ENCODE data around the gene WNT10A.

Gene WNT10A

DNA sequence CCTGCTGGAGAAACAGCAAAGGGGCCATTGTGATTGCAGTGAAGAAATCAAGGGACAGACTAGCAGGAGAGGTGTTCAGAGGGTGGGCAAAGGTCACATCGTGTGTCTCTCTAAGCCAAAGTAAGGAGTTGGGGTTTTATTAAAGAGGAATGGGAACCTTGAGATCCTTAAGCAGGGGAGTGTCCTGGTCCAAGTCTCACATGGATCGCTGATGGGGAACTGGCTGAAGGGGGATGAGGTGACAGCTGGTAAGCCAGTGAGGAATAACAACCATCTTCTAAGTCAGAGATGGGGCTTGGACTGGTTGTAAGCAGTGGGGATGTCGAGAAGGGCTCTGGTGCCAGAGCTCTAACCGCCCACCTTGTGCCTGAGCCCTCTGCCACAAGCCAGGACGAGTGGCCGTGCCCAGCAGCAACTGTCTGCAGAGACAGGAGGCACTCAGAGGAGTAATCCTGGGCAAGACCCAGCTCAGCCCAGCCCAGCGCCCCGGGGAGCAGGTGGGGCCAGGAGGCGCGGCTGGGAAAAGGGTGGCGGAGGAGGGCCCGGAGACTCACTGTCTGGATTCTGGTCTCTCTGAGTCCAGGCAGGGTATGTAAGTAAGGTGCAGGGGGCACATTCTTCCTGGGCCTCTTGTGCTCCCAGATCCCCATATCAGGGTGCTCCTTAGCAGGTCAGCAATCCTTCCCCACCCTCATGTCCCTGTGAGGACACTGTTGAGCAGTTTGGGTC is 13.7 kb downstream of the WNT10A start:
- no peak overlapping the region for H3K4me3 ChIP-seq (ENCODE audit: low read depth in 1 of 2, low read length in 1 of 2)
- peaks cover 4 to 15% of the 10 kb centered on the region in 2 experiments for H3K4me1 ChIP-seq (ENCODE audit: control insufficient read depth in 1 of 2, insufficient read depth in 1 of 2, low read depth in 1 of 2, low read length in 1 of 2)

DNA sequence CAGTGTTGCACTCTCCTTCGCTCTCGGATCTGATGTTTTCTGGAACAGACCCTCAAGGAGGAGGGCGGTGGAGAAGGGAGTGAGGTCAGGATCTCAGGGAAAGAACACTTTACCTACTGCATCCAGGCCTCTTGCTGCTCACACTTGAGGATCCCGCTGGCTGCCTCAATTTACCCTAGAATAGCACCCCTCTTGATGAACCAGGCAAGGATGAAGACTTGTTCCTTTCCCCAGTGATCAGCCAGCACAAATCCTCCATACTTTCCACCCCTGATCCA is 14.2 kb downstream of the WNT10A start:
- Histone ChIP-seq H3K27me3 (peaks cover 100% of the 10 kb centered on the region), H3K4me1 (ENCODE audit: control insufficient read depth in 1 of 2, insufficient read depth in 1 of 2, low read depth in 1 of 2, low read length in 1 of 2) (peaks cover 4 to 15% of the 10 kb centered on the region in 2 experiments), H3K27ac (no peak overlapping the region), H3K9me3 (no peaks in the 10 kb centered on the region), H3K4me3 (ENCODE audit: low read depth in 1 of 2, low read length in 1 of 2) (no peak overlapping the region), H3K36me3 (no peaks in the 10 kb centered on the region)
- TF ChIP-seq, protein P1, sequence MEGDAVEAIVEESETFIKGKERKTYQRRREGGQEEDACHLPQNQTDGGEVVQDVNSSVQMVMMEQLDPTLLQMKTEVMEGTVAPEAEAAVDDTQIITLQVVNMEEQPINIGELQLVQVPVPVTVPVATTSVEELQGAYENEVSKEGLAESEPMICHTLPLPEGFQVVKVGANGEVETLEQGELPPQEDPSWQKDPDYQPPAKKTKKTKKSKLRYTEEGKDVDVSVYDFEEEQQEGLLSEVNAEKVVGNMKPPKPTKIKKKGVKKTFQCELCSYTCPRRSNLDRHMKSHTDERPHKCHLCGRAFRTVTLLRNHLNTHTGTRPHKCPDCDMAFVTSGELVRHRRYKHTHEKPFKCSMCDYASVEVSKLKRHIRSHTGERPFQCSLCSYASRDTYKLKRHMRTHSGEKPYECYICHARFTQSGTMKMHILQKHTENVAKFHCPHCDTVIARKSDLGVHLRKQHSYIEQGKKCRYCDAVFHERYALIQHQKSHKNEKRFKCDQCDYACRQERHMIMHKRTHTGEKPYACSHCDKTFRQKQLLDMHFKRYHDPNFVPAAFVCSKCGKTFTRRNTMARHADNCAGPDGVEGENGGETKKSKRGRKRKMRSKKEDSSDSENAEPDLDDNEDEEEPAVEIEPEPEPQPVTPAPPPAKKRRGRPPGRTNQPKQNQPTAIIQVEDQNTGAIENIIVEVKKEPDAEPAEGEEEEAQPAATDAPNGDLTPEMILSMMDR (IDR thresholded peaks at IDR 0.05): no peak

More for the DNA sequence above, 13.7 kb downstream of the WNT10A start:
- H3K36me3 ChIP-seq: no peaks in the 10 kb centered on the region
- H3K9me3 ChIP-seq: no peaks in the 10 kb centered on the region
- TF ChIP-seq, protein P1 (IDR thresholded peaks at IDR 0.05): no peak
- no peak overlapping the region for H3K27ac ChIP-seq
- H3K27me3 ChIP-seq: peaks cover 100% of the 10 kb centered on the region

DNA sequence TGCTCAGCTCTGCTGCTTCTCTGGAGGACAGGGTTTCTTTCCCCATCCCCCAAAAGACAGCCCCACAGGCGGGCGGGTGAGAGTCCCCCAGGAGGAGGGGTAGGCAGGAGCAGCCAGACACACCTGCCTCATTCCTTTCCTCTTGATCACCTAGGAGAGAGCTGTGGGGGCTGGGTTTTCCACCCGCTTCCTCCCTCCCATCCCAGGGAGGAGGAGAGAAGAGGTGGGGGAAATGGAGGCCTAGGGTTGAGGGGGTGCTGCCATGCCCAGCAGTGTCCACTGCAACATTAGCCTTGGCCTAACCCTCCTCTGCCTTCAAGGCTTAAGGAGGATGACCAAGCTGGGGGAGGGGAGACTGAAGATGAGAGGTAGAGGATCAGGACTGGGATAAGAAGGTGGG is 14.7 kb downstream of the WNT10A start:
- Histone ChIP-seq H3K27ac (no peak overlapping the region), H3K36me3 (no peaks in the 10 kb centered on the region), H3K4me3 (ENCODE audit: low read depth in 1 of 2, low read length in 1 of 2) (no peak overlapping the region), H3K9me3 (no peaks in the 10 kb centered on the region), H3K27me3 (peaks cover 100% of the 10 kb centered on the region), H3K4me1 (ENCODE audit: control insufficient read depth in 1 of 2, insufficient read depth in 1 of 2, low read depth in 1 of 2, low read length in 1 of 2) (peaks cover 4 to 15% of the 10 kb centered on the region in 2 experiments)
- TF ChIP-seq, protein P1 (IDR thresholded peaks at IDR 0.05): no peak

DNA sequence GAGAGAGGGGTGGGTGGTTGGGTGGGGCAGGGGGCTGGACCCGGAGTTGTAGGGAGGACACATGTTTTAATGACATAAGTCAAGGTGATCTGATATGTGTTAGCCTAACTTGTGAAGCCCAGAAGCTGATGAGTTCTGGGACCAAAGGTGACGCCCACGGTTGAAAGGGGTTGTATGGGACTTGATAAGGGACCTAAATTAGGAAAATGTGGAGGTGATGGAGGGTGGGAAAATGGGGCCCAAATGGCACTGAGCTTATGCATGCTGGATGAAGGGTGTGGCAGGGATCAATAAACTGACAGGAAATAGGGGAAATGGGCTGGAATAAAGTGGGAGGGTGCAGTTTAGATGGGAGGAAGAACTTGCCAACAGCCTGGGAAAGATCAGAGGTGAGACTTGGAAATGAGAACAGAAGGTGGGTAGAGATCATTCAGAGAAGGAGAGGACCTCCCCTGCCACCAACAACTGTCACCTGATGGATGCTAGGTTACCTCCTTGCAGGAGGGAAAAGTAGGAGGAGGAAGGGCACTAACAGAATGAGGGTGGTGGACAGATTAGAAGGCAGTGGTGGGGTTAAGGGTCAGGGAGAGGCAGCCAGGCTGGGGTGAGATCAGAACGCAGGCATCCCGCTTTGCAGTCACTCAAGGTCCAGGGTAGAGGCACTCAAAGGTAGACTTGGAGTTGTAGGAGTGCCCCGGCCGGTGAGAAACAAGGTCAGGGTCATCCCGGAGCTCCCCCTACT is 15.3 kb downstream of the WNT10A start:
- H3K27ac ChIP-seq: no peak overlapping the region
- TF ChIP-seq, protein P1 (IDR thresholded peaks at IDR 0.05): no peak
- H3K9me3 ChIP-seq: no peaks in the 10 kb centered on the region
- H3K36me3 ChIP-seq: no peaks in the 10 kb centered on the region
- H3K4me3 ChIP-seq (ENCODE audit: low read depth in 1 of 2, low read length in 1 of 2): no peak overlapping the region
- H3K4me1 ChIP-seq (ENCODE audit: control insufficient read depth in 1 of 2, insufficient read depth in 1 of 2, low read depth in 1 of 2, low read length in 1 of 2): peaks cover 4 to 15% of the 10 kb centered on the region in 2 experiments
- H3K27me3 ChIP-seq: peaks cover 100% of the 10 kb centered on the region

DNA sequence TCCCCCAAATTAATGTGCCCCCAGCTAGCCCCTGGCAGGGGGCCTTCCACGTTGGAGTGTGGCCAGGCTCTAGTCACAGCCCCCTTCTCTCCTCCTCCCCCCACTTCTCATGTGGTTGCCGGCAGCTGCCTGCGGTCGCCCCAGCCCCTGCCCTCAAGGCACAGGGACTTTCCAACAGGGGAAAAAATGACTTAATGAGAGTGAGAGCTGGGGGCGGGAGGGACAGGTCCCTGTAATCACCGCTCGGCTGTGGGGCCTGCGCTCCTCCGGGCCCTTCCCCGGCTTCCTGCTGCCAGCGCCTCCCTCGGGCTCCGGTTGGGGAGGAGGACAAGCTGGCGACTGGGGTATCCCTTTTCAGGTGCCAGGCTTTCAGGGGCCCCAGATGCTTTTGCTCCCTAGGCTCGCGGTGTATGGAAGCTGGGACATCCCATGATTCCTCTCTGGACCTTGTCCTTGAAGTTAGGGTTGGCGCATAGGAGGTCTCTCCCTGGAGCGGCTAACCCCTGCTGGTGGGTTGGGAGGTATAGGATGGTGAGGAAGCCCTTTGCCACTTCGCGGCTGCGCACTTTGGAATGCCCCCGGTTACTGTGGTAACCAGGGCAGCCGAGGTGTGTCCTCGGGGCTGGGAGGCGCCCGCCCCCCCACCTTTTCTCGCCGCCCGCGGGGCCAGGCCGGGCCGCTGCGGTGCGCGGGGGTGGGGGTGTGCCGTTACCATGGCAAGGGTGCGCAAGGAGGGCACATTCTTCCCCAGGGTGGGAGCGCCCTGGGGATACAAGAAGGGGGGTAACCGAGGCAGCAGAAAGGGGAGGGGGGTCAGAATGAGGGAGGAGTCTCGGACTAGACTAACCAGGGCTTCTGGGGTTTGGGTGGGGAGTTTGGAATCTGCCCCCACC is 16.1 kb downstream of the WNT10A start:
- H3K9me3 ChIP-seq: no peaks in the 10 kb centered on the region

More for the DNA sequence above, 16.1 kb downstream of the WNT10A start:
- TF ChIP-seq, protein P1 (IDR thresholded peaks at IDR 0.05): no peak
- Histone ChIP-seq H3K36me3 (no peaks in the 10 kb centered on the region), H3K4me3 (ENCODE audit: low read depth in 1 of 2, low read length in 1 of 2) (no peak overlapping the region), H3K27ac (no peak overlapping the region), H3K4me1 (ENCODE audit: control insufficient read depth in 1 of 2, insufficient read depth in 1 of 2, low read depth in 1 of 2, low read length in 1 of 2) (peaks cover 4 to 15% of the 10 kb centered on the region in 2 experiments), H3K27me3 (peaks cover 100% of the 10 kb centered on the region)
